ENCODE measurements around the gene NAT9. TPM values are rescaled to one million over a fixed set of nuclear protein-coding genes. Genes with fewer than 3 reads are reported as not detected.

Gene NAT9
- total and polyA plus RNA-seq, 2 donors (not counting 3 experiments of a cell fraction or from before 2014, with no cell fraction given) = 39.3 to 44.8 TPM

DNA sequence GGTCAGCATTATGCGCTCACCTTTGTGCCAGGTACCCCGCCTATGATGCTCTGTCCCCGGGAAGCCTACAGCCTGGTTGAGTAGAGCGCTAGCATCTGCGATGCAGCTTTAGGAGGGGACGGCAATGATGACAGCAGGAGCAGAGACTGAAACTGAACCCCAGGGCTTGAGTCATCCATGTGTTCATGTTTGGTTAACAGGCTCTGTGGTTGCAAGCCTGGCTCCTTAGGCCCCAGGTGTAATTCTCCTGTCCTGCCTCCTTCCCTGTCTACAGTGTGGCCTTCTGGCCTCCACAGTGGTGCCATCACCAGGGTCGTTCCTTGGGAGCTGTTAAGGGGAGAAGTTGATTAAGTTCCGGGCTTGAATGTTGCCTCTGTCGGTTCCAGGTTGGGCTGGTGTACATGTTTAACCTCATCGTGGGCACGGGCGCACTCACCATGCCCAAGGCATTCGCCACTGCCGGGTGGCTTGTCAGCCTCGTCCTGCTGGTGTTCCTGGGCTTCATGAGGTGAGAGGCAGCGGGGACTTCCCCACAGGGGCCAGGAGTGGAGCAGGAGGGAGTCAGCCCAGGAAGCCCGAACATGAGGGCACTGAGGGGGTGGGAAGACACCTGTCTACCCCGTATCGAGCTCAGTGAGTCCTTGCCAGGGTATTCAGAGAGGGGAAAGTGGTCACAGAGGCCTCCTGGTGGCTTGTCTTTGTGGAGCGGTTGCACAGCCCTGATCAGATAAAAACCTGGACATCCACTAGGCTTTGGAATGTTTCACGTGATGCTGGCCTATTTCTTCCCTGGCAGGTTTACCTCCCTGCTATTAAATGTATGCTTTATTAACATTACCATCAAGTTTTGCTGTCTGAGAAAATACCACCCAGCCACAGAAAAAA lies 9.2 kb upstream of the NAT9 start:
- Histone ChIP-seq H3K36me3 (ENCODE audit: control insufficient read depth in 2 of 2, extremely low read depth in 1 of 2, insufficient read depth in 2 of 2, low read length in 2 of 2) (peaks cover 0 to 15% of the 10 kb centered on the region in 2 experiments), H3K27me3 (ENCODE audit: control insufficient read depth in 2 of 2, insufficient read depth in 2 of 2, low read length in 2 of 2) (no peaks in the 10 kb centered on the region), H3K4me1 (ENCODE audit: control insufficient read depth, extremely low read depth, insufficient read depth, low read length) (no peaks in the 10 kb centered on the region), H3K4me2 (ENCODE audit: insufficient read depth, low read length) (no peak overlapping the region), H3K27ac (ENCODE audit: insufficient read depth, low read depth, low read length) (no peak overlapping the region), H2AFZ (ENCODE audit: low read depth, low read length) (no peak overlapping the region), H3K79me2 (ENCODE audit: control insufficient read depth, insufficient read depth, low read length) (no peaks in the 10 kb centered on the region), H3K9me3 (replicated peaks; ENCODE audit: control insufficient read depth, insufficient read depth, low read length) (no peaks in the 10 kb centered on the region), H4K20me1 (replicated peaks; ENCODE audit: control insufficient read depth, extremely low read depth, insufficient read depth, low read length) (no peaks in the 10 kb centered on the region), H3K9me1 (replicated peaks; ENCODE audit: control insufficient read depth, extremely low read depth, insufficient read depth, low read length) (no peaks in the 10 kb centered on the region), H3K9ac (replicated peaks; ENCODE audit: extremely low read depth, insufficient read depth, low read length) (no peak overlapping the region), H3K4me3 (replicated peaks in 1 of 3; ENCODE audit: insufficient read depth in 1 of 3, low read depth in 1 of 3, low read length in 3 of 3) (no peak overlapping the region)
- TF ChIP-seq, protein P1, sequence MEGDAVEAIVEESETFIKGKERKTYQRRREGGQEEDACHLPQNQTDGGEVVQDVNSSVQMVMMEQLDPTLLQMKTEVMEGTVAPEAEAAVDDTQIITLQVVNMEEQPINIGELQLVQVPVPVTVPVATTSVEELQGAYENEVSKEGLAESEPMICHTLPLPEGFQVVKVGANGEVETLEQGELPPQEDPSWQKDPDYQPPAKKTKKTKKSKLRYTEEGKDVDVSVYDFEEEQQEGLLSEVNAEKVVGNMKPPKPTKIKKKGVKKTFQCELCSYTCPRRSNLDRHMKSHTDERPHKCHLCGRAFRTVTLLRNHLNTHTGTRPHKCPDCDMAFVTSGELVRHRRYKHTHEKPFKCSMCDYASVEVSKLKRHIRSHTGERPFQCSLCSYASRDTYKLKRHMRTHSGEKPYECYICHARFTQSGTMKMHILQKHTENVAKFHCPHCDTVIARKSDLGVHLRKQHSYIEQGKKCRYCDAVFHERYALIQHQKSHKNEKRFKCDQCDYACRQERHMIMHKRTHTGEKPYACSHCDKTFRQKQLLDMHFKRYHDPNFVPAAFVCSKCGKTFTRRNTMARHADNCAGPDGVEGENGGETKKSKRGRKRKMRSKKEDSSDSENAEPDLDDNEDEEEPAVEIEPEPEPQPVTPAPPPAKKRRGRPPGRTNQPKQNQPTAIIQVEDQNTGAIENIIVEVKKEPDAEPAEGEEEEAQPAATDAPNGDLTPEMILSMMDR (IDR thresholded peaks at IDR 0.05; ENCODE audit: extremely low read depth in 1 of 2, insufficient read depth in 1 of 2, low read depth in 1 of 2, low read length in 2 of 2) = peak in 1 of 2 donors; percentile 8
- TF ChIP-seq EZH2 (IDR thresholded peaks at IDR 0.05; ENCODE audit: borderline replicate concordance, low read depth, low read length, severe bottlenecking) = no peak
- POLR2A ChIA-PET = no interaction called here
- no TSS peak for BruUV-seq (replicated peaks)
- intact Hi-C loops (cut with micrococcal nuclease) (no loop called here), dilution Hi-C loops (cut with MboI; ENCODE audit: extremely low pct_ligation_motif_present, low sequenced_read_pairs) (no loop called here)
- DNase-seq (ENCODE audit: low read depth, low spot score) (no peak), FAIRE-seq (no peak)
- CTCF ChIA-PET = interaction anchor here (0.7 to 14.0 kb wide), 7 partner anchors 9 to 77 kb away, joined by 3 to 325 read pairs (median 5); partner anchors contain the start of genes GRIN2C and NAT9

Measured in endothelial cell of umbilical vein (primary cell).